ENCODE results near the gene G6PD. TPM values are rescaled to one million over a fixed set of nuclear protein-coding genes. Genes with fewer than 3 reads are reported as not detected.

The G6PD gene
- total RNA-seq, 1 donor from 2014 or later: 84.9 TPM

GRCh38 chrX:154513716-154514115 lies 32.9 kb downstream of the G6PD start:
- Histone ChIP-seq H3K36me3 (no peaks in the 10 kb centered on the region), H3K9me3 (no peaks in the 10 kb centered on the region), H3K4me1 (no peaks in the 10 kb centered on the region), H3K27me3 (no peaks in the 10 kb centered on the region), H3K4me3 (no peak overlapping the region), H3K27ac (no peak overlapping the region)
- TF ChIP-seq CTCF (IDR thresholded peaks at IDR 0.05): no peak
- ATAC-seq (no peak), DNase-seq (no peak)
- intact Hi-C loops (cut with DNase I): no loop called here

GRCh38 chrX:154512879-154513553 lies 33.6 kb downstream of the G6PD start:
- ATAC-seq: no peak

GRCh38 chrX:154511761-154512160 lies 34.9 kb downstream of the G6PD start:
- no peak for TF ChIP-seq CTCF (IDR thresholded peaks at IDR 0.05)
- H3K4me3 ChIP-seq: no peak overlapping the region
- H3K27me3 ChIP-seq: no peaks in the 10 kb centered on the region
- no peaks in the 10 kb centered on the region for H3K9me3 ChIP-seq
- ATAC-seq (no peak), DNase-seq (no peak)
- no peak overlapping the region for H3K27ac ChIP-seq
- no peaks in the 10 kb centered on the region for H3K36me3 ChIP-seq
- no peaks in the 10 kb centered on the region for H3K4me1 ChIP-seq
- intact Hi-C loops (cut with DNase I): no loop called here

More at GRCh38 chrX:154512879-154513553, 33.6 kb downstream of the G6PD start:
- Histone ChIP-seq H3K4me1 (no peaks in the 10 kb centered on the region), H3K36me3 (no peaks in the 10 kb centered on the region), H3K27ac (no peak overlapping the region), H3K27me3 (no peaks in the 10 kb centered on the region), H3K4me3 (no peak overlapping the region), H3K9me3 (no peaks in the 10 kb centered on the region)
- TF ChIP-seq CTCF (IDR thresholded peaks at IDR 0.05): no peak
- no peak for DNase-seq
- intact Hi-C loops (cut with DNase I): no loop called here

- intact Hi-C loops (cut with DNase I): no loop called here
- H3K4me1 ChIP-seq: no peaks in the 10 kb centered on the region
- no peak overlapping the region for H3K4me3 ChIP-seq
- H3K27me3 ChIP-seq: no peaks in the 10 kb centered on the region
- no peak overlapping the region for H3K27ac ChIP-seq
- TF ChIP-seq CTCF (IDR thresholded peaks at IDR 0.05): no peak
- DNase-seq (no peak), ATAC-seq (no peak)
- no peaks in the 10 kb centered on the region for H3K36me3 ChIP-seq
- H3K9me3 ChIP-seq: no peaks in the 10 kb centered on the region
Measured at GRCh38 chrX:154509455-154509854, 37.2 kb downstream of the G6PD start.

- no peak for TF ChIP-seq CTCF (IDR thresholded peaks at IDR 0.05)
- DNase-seq: no peak
- Histone ChIP-seq H3K4me1 (no peaks in the 10 kb centered on the region), H3K36me3 (no peaks in the 10 kb centered on the region), H3K27ac (no peak overlapping the region), H3K4me3 (no peak overlapping the region), H3K27me3 (no peaks in the 10 kb centered on the region), H3K9me3 (no peaks in the 10 kb centered on the region)
- no peak for ATAC-seq
- intact Hi-C loops (cut with DNase I): no loop called here
Measured at GRCh38 chrX:154508384-154508745, 38.3 kb downstream of the G6PD start.
